GM19452 (cell line): ENCODE measurements around the gene CHST11.

Source experiments
- ATAC-seq: cut with Tn5 transposase; IDR thresholded peaks from one replicate; pipeline ENCODE4 v1.9.1; 2021; ENCODE audit not compliant: unreplicated experiment

The CHST11 gene

GRCh38 chr12:104709692-104710435 is 253.1 kb downstream of the CHST11 start:
- no peak for ATAC-seq

- no peak for ATAC-seq
Observed at GRCh38 chr12:104710940-104711689, 254.4 kb downstream of the CHST11 start.

GRCh38 chr12:104712477-104712876 is 255.7 kb downstream of the CHST11 start:
- no peak for ATAC-seq

- ATAC-seq = no peak
Observed at GRCh38 chr12:104712968-104713367, 256.2 kb downstream of the CHST11 start.

- ATAC-seq = no peak
Observed at GRCh38 chr12:104713444-104713843, 256.7 kb downstream of the CHST11 start.

GRCh38 chr12:104714369-104714768 is 257.6 kb downstream of the CHST11 start:
- ATAC-seq = no peak

- ATAC-seq = no peak
Observed at GRCh38 chr12:104716172-104716571, 259.4 kb downstream of the CHST11 start.

GRCh38 chr12:104718304-104718929 is 261.7 kb downstream of the CHST11 start:
- no peak for ATAC-seq

GRCh38 chr12:104719700-104720338 is 263.1 kb downstream of the CHST11 start:
- ATAC-seq = peak; percentile 16

- peak; percentile 60 for ATAC-seq
Observed at GRCh38 chr12:104720339-104721038, 263.7 kb downstream of the CHST11 start.

GRCh38 chr12:104721039-104721405 is 264.3 kb downstream of the CHST11 start:
- no peak for ATAC-seq

GRCh38 chr12:104721936-104722335 is 265.2 kb downstream of the CHST11 start:
- no peak for ATAC-seq

GRCh38 chr12:104722601-104723534 is 266.1 kb downstream of the CHST11 start:
- no peak for ATAC-seq

GRCh38 chr12:104723895-104724294 is 267.1 kb downstream of the CHST11 start:
- ATAC-seq = no peak

- ATAC-seq = no peak
Observed at GRCh38 chr12:104724992-104725585, 268.3 kb downstream of the CHST11 start.

GRCh38 chr12:104725610-104726009 is 268.9 kb downstream of the CHST11 start:
- ATAC-seq = no peak

GRCh38 chr12:104727726-104728465 is 271.1 kb downstream of the CHST11 start:
- no peak for ATAC-seq

GRCh38 chr12:104729091-104729490 is 272.3 kb downstream of the CHST11 start:
- ATAC-seq = no peak
